Measurements from ENCODE around the gene SHROOM4.

Gene SHROOM4

GRCh38 chrX:50705042-50705441 is 109.0 kb downstream of the SHROOM4 start:
- no peak for DNase-seq (ENCODE audit: low read depth in 3 of 3)

- DNase-seq (ENCODE audit: low read depth in 3 of 3), result no peak
Measured at GRCh38 chrX:50704360-50704759, 109.6 kb downstream of the SHROOM4 start.

- DNase-seq (ENCODE audit: low read depth in 3 of 3), result no peak
Measured at GRCh38 chrX:50700921-50701320, 113.1 kb downstream of the SHROOM4 start.

GRCh38 chrX:50698944-50699343 is 115.0 kb downstream of the SHROOM4 start:
- DNase-seq (ENCODE audit: low read depth in 3 of 3), result no peak

- DNase-seq (ENCODE audit: low read depth in 3 of 3), result no peak
Measured at GRCh38 chrX:50697691-50698090, 116.3 kb downstream of the SHROOM4 start.

- DNase-seq (ENCODE audit: low read depth in 3 of 3), result no peak
Measured at GRCh38 chrX:50691820-50692219, 122.2 kb downstream of the SHROOM4 start.

- DNase-seq (ENCODE audit: low read depth in 3 of 3), result no peak
Measured at GRCh38 chrX:50684871-50685270, 129.1 kb downstream of the SHROOM4 start.

GRCh38 chrX:50680990-50681389 is 133.0 kb downstream of the SHROOM4 start:
- DNase-seq (ENCODE audit: low read depth in 3 of 3), result no peak

GRCh38 chrX:50677789-50678188 is 136.2 kb downstream of the SHROOM4 start:
- DNase-seq (ENCODE audit: low read depth in 3 of 3), result no peak

GRCh38 chrX:50671661-50672060 is 142.3 kb downstream of the SHROOM4 start:
- no peak for DNase-seq (ENCODE audit: low read depth in 3 of 3)

GRCh38 chrX:50668860-50669259 is 145.1 kb downstream of the SHROOM4 start:
- DNase-seq (ENCODE audit: low read depth in 3 of 3), result no peak

- DNase-seq (ENCODE audit: low read depth in 3 of 3), result no peak
Measured at GRCh38 chrX:50648156-50648555, 165.8 kb downstream of the SHROOM4 start.

- no peak for DNase-seq (ENCODE audit: low read depth in 3 of 3)
Measured at GRCh38 chrX:50644496-50644895, 169.5 kb downstream of the SHROOM4 start.

GRCh38 chrX:50643525-50644137 is 170.4 kb downstream of the SHROOM4 start:
- no peak for DNase-seq (ENCODE audit: low read depth in 3 of 3)

- DNase-seq (ENCODE audit: low read depth in 3 of 3), result no peak
Measured at GRCh38 chrX:50638123-50638522, 175.9 kb downstream of the SHROOM4 start.

- DNase-seq (ENCODE audit: low read depth in 3 of 3), result no peak
Measured at GRCh38 chrX:50635817-50636365, 178.1 kb downstream of the SHROOM4 start.

- DNase-seq (ENCODE audit: low read depth in 3 of 3), result no peak
Measured at GRCh38 chrX:50635162-50635561, 178.8 kb downstream of the SHROOM4 start.

GRCh38 chrX:50629774-50630173 is 184.2 kb downstream of the SHROOM4 start:
- no peak for DNase-seq (ENCODE audit: low read depth in 3 of 3)

GRCh38 chrX:50627696-50628095 is 186.3 kb downstream of the SHROOM4 start:
- no peak for DNase-seq (ENCODE audit: low read depth in 3 of 3)

GRCh38 chrX:50626432-50626831 is 187.6 kb downstream of the SHROOM4 start:
- no peak for DNase-seq (ENCODE audit: low read depth in 3 of 3)

GRCh38 chrX:50622751-50623150 is 191.2 kb downstream of the SHROOM4 start:
- no peak for DNase-seq (ENCODE audit: low read depth in 3 of 3)

GRCh38 chrX:50618788-50619558 is 195.0 kb downstream of the SHROOM4 start:
- no peak for DNase-seq (ENCODE audit: low read depth in 3 of 3)

GRCh38 chrX:50617183-50617582 is 196.8 kb downstream of the SHROOM4 start:
- DNase-seq (ENCODE audit: low read depth in 3 of 3), result no peak

Data from stimulated activated CD4-positive, alpha-beta T cell treated with anti-CD3 and anti-CD28 coated beads, TNF-alpha, amount 100 ng/mL, for 4 hours (primary cell).